ENCODE data around the gene SMURF1. TPM values are rescaled to one million over a fixed set of nuclear protein-coding genes. Genes with fewer than 3 reads are reported as not detected.

SMURF1 gene
- total RNA-seq, 4 donors from 2014 or later = 23.6 to 35.3 (median 27.8) TPM

- ATAC-seq (ENCODE audit: low FRiP score) (no peak), DNase-seq (ENCODE audit: low spot score) (no peak)
- TF ChIP-seq, protein P1, sequence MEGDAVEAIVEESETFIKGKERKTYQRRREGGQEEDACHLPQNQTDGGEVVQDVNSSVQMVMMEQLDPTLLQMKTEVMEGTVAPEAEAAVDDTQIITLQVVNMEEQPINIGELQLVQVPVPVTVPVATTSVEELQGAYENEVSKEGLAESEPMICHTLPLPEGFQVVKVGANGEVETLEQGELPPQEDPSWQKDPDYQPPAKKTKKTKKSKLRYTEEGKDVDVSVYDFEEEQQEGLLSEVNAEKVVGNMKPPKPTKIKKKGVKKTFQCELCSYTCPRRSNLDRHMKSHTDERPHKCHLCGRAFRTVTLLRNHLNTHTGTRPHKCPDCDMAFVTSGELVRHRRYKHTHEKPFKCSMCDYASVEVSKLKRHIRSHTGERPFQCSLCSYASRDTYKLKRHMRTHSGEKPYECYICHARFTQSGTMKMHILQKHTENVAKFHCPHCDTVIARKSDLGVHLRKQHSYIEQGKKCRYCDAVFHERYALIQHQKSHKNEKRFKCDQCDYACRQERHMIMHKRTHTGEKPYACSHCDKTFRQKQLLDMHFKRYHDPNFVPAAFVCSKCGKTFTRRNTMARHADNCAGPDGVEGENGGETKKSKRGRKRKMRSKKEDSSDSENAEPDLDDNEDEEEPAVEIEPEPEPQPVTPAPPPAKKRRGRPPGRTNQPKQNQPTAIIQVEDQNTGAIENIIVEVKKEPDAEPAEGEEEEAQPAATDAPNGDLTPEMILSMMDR (IDR thresholded peaks at IDR 0.05) = no peak
Measured at GRCh38 chr7:98982686-98983085, 161.2 kb downstream of the SMURF1 start.

GRCh38 chr7:98981701-98982100 is 162.2 kb downstream of the SMURF1 start:
- DNase-seq (ENCODE audit: low spot score) (no peak), ATAC-seq (ENCODE audit: low FRiP score) (no peak)
- TF ChIP-seq, protein P1 (IDR thresholded peaks at IDR 0.05) = no peak

DNA sequence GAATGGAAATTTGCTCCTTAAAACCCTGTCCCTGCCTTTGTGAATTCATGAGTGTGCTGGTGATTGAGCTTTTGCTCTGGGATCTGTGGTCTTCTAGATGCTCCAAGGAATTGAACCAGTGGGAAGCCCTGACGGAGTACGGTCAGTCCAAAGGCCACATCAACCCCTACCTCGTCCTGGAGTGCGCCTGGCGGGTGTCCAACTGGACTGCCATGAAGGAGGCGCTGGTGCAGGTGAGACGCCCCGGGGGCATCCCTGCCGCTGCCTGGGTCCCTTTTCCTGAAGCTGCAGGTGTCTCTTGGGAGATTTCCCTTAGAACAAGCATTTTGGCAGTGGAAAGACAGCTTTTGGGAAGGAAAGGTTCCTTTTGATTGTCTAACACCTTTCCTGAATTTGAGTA is 165.2 kb downstream of the SMURF1 start:
- TF ChIP-seq, protein P1 (IDR thresholded peaks at IDR 0.05) = no peak
- ATAC-seq (ENCODE audit: low FRiP score) = no peak
- DNase-seq (ENCODE audit: low spot score) = no peak

Other genes starting within 250 kb of the SMURF1 start
- gene KPNA7, start 64.0 kb upstream of the SMURF1 start, total RNA-seq = not detected
- not detected for gene MYH16, start 128.7 kb upstream of the SMURF1 start, total RNA-seq
- 100 to 1,000 TPM; 103 to 137 (median 124) TPM for gene ARPC1A, start 181.8 kb upstream of the SMURF1 start, total RNA-seq
- gene ARPC1B, start 230.6 kb upstream of the SMURF1 start, total RNA-seq = 100 to 1,000 TPM; 221 to 387 (median 302) TPM

Measured in omental fat pad (tissue), 4 donors.